Natural killer cell (primary cell): ENCODE data around the gene PDE3A. TPM values are rescaled to one million over a fixed set of nuclear protein-coding genes. Genes with fewer than 3 reads are reported as not detected.
A peak's percentile ranks its signal among the peaks of the same experiment; 100 is the strongest.

Experiments used
- ATAC-seq, 3 donors: fragments of 150-1000 bp in 2 of 3; fragments of 200-7000 bp in 1 of 3; cut with Tn5 transposase; 1 replicate in 1 of 3; 2 replicates in 2 of 3; pipeline ENCODE4 v1.10.0; 2021; ENCODE audit warnings: mild to moderate bottlenecking in 2 of 3, moderate library complexity in 2 of 3
- DNase-seq, 2 donors: peaks; one replicate each; pipeline versions ENCODE4 v3.0.0 to v3.0.0-alpha.2; 2013 to 2021; ENCODE audit warnings: mixed read lengths in 1 of 2
- H3K27ac ChIP-seq: one replicate; pipeline ENCODE4 v1.5.1; 2013; ENCODE audit warnings: mild to moderate bottlenecking, low read length
- H3K27me3 ChIP-seq: one replicate; pipeline ENCODE4 v1.6.1; 2013; ENCODE audit warnings: low read length; ENCODE audit not compliant: control insufficient read depth, insufficient read depth
- H3K36me3 ChIP-seq: one replicate; pipeline ENCODE4 v1.6.1; 2013; ENCODE audit warnings: low read length; ENCODE audit not compliant: control insufficient read depth, insufficient read depth
- H3K4me1 ChIP-seq: one replicate; pipeline ENCODE4 v1.6.1; 2013; ENCODE audit warnings: low read length; ENCODE audit not compliant: control insufficient read depth, insufficient read depth
- H3K4me3 ChIP-seq: one replicate; pipeline ENCODE4 v1.5.1; 2013; ENCODE audit warnings: low read length
- H3K9me3 ChIP-seq: one replicate; pipeline ENCODE4 v1.6.1; 2013; ENCODE audit warnings: low read length; ENCODE audit not compliant: control insufficient read depth, insufficient read depth
- H3K27ac Mint-ChIP-seq, 2 donors: one replicate each; pipeline ENCODE4 v1.8.0; 2022; ENCODE audit warnings: mild to moderate bottlenecking in 2 of 2, mixed read lengths in 2 of 2, moderate library complexity in 1 of 2
- H3K27me3 Mint-ChIP-seq, 2 donors: one replicate each; pipeline ENCODE4 v1.8.0; 2022; ENCODE audit warnings: low read depth in 2 of 2, mixed read lengths in 2 of 2
- H3K36me3 Mint-ChIP-seq: one replicate; pipeline ENCODE4 v1.8.0; 2022; ENCODE audit warnings: mixed read lengths
- H3K4me1 Mint-ChIP-seq, 2 donors: one replicate each; pipeline ENCODE4 v1.8.0; 2022; ENCODE audit warnings: mixed read lengths in 2 of 2
- H3K4me3 Mint-ChIP-seq: one replicate; pipeline ENCODE4 v1.8.0; 2022; ENCODE audit warnings: mild to moderate bottlenecking, moderate library complexity, mixed read lengths
- H3K9me3 Mint-ChIP-seq, 2 donors: one replicate each; pipeline ENCODE4 v1.8.0; 2022; ENCODE audit warnings: mixed read lengths in 2 of 2
- CTCF ChIP-seq: fragments of 200-600 bp; IDR thresholded peaks from one replicate; pipeline ENCODE4 v1.8.0; 2022; ENCODE audit warnings: antibody characterized with exemption
- WGBS: methylation state at CpG from one replicate; pipeline ENCODE4 v1.1.7; 2013; ENCODE audit warnings: missing lambda C conversion rate; ENCODE audit not compliant: insufficient coverage; 5-methylcytosine and 5-hydroxymethylcytosine counted together
- intact Hi-C: fragments of 100-400 bp; cut with micrococcal nuclease; formaldehyde crosslinking; loops from one replicate; pipeline ENCODE4 v1.14.2; 2022
- total RNA-seq, 4 donors: library from RNA; stranded (reverse); fragments of 120-200 nt in 1 of 4; gene quantifications; one replicate each; pipeline versions ENCODE4 v1.2.3 to v1.2.4, GENCODE V29; 2013 to 2022

Gene PDE3A
- total RNA-seq, 3 donors from 2014 or later (not counting 1 experiment from before 2014, with no cell fraction given) = 0.20 to 0.28 (median 0.27) TPM

GRCh38 chr12:20415641-20416040, 47.3 kb downstream of the PDE3A start:
- no peak overlapping the region for H3K4me3 ChIP-seq
- H3K27ac Mint-ChIP-seq = no peak overlapping the region
- no peak for ATAC-seq
- H3K4me1 Mint-ChIP-seq = peaks cover 7% of the 10 kb centered on the region in 2 donors
- no peaks in the 10 kb centered on the region for H3K36me3 Mint-ChIP-seq
- no peaks in the 10 kb centered on the region for H3K9me3 ChIP-seq
- H3K4me3 Mint-ChIP-seq = no peak overlapping the region
- no peaks in the 10 kb centered on the region for H3K9me3 Mint-ChIP-seq
- no peak for DNase-seq
- H3K27me3 ChIP-seq = no peaks in the 10 kb centered on the region
- peaks cover 5% of the 10 kb centered on the region for H3K4me1 ChIP-seq
- H3K27me3 Mint-ChIP-seq = peaks cover 6 to 16% of the 10 kb centered on the region in 2 donors
- 100% methylated on average over 2 of the region's 6 CpGs for WGBS
- no peak overlapping the region for H3K27ac ChIP-seq
- intact Hi-C loops = no loop called here
- no peak for TF ChIP-seq CTCF
- no peaks in the 10 kb centered on the region for H3K36me3 ChIP-seq

- peaks cover 13% of the 10 kb centered on the region for H3K4me1 ChIP-seq
- DNase-seq (no peak), ATAC-seq (no peak)
- no peaks in the 10 kb centered on the region for H3K27me3 Mint-ChIP-seq
- H3K4me3 Mint-ChIP-seq = peak overlapping the region; percentile 18
- no peaks in the 10 kb centered on the region for H3K27me3 ChIP-seq
- no peaks in the 10 kb centered on the region for H3K36me3 ChIP-seq
- no peaks in the 10 kb centered on the region for H3K36me3 Mint-ChIP-seq
- intact Hi-C loops = no loop called here
- H3K4me1 Mint-ChIP-seq = peaks cover 25 to 32% of the 10 kb centered on the region in 2 donors
- no peaks in the 10 kb centered on the region for H3K9me3 ChIP-seq
- H3K27ac ChIP-seq = no peak overlapping the region
- TF ChIP-seq CTCF = no peak
- no peak overlapping the region for H3K27ac Mint-ChIP-seq
- H3K9me3 Mint-ChIP-seq = no peaks in the 10 kb centered on the region
- 81% methylated on average over 6 of the region's 6 CpGs for WGBS
- H3K4me3 ChIP-seq = no peak overlapping the region
Observed at GRCh38 chr12:20420557-20420956, 52.2 kb downstream of the PDE3A start.

DNA sequence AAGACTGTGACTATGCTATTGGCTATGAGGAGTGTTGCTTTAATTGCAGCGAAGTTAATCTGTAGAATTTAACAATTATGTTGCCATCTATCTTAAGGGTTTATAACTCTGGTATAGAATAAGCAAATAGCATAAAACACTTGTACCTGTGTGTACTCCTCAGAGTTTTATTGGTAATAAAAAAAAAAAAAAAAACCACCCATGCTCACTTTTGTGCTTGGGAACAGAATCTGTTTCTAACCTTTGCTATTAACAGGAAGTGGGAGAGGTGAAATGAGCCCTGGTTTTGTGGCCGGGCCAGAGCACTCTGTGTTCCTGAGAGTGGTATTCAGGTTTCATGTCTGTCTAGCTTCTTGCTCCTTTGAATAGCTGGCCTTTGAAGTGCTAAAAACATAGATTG, 53.1 kb downstream of the PDE3A start:
- WGBS = 16% methylated on average over 1 of the region's 2 CpGs
- H3K36me3 ChIP-seq = no peaks in the 10 kb centered on the region
- Mint-ChIP-seq H3K36me3 (no peaks in the 10 kb centered on the region), H3K4me3 (peak overlapping the region; percentile 78), H3K27me3 (no peaks in the 10 kb centered on the region), H3K27ac (peak overlapping the region in 1 of 2 donors; percentile 63), H3K4me1 (peaks cover 25 to 32% of the 10 kb centered on the region in 2 donors), H3K9me3 (no peaks in the 10 kb centered on the region)
- peaks cover 13% of the 10 kb centered on the region for H3K4me1 ChIP-seq
- peak in 1 of 2 donors; percentile 3 for DNase-seq
- no peak overlapping the region for H3K4me3 ChIP-seq
- no peak overlapping the region for H3K27ac ChIP-seq
- peak; percentile 48 to 95 (median 61) for ATAC-seq
- no peak for TF ChIP-seq CTCF
- intact Hi-C loops = no loop called here
- H3K9me3 ChIP-seq = no peaks in the 10 kb centered on the region
- H3K27me3 ChIP-seq = no peaks in the 10 kb centered on the region

DNA sequence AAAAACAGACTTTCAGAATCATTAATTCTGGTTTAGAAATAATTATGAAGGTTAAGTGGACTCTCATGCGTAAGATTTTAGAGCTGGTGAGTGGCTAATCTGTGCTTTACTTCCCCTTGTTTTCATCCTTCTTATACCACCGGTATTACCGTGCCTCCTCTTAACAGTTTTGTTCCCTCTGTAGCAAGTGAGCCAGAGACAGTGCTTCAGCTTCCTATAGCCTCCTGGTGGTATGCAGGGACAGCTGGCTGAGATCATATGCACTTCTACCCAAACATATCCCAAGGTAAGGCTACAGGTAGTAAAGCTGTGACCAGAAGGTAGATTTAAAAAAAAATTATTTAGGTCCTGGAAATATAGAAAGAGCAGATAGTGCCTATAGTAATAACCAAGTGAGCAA, 55.2 kb downstream of the PDE3A start:
- H3K4me1 ChIP-seq = peaks cover 13% of the 10 kb centered on the region
- no peak for DNase-seq
- no peaks in the 10 kb centered on the region for H3K9me3 ChIP-seq
- H3K36me3 Mint-ChIP-seq = no peaks in the 10 kb centered on the region
- no peak overlapping the region for H3K27ac Mint-ChIP-seq
- no peaks in the 10 kb centered on the region for H3K27me3 ChIP-seq
- no peaks in the 10 kb centered on the region for H3K27me3 Mint-ChIP-seq
- H3K27ac ChIP-seq = no peak overlapping the region
- 21% methylated on average over 2 of the region's 3 CpGs for WGBS
- H3K4me3 Mint-ChIP-seq = no peak overlapping the region
- H3K4me1 Mint-ChIP-seq = peaks cover 25 to 32% of the 10 kb centered on the region in 2 donors
- intact Hi-C loops = no loop called here
- no peak for TF ChIP-seq CTCF
- H3K4me3 ChIP-seq = no peak overlapping the region
- no peaks in the 10 kb centered on the region for H3K36me3 ChIP-seq
- H3K9me3 Mint-ChIP-seq = no peaks in the 10 kb centered on the region
- ATAC-seq = no peak
